ENCODE measurements around the gene SNRNP70.
"Not testable (repeated sequence)": the region's sequence is repeated elsewhere in the genome, so short reads cannot be mapped to it uniquely, and the experiment has no call there.

Gene SNRNP70

GRCh38 chr19:49121841-49122240 lies 36.6 kb downstream of the SNRNP70 start:
- FAIRE-seq, result not testable (repeated sequence)

GRCh38 chr19:49123285-49123684 lies 38.0 kb downstream of the SNRNP70 start:
- not testable (repeated sequence) for FAIRE-seq

GRCh38 chr19:49125025-49125731 lies 39.9 kb downstream of the SNRNP70 start:
- FAIRE-seq, result no peak

- no peak for FAIRE-seq
These were observed 41.3 kb downstream of the SNRNP70 start for GRCh38 chr19:49126575-49126974.

GRCh38 chr19:49127225-49127624 lies 42.0 kb downstream of the SNRNP70 start:
- not testable (repeated sequence) for FAIRE-seq

GRCh38 chr19:49127674-49128544 lies 42.7 kb downstream of the SNRNP70 start:
- FAIRE-seq, result no peak

- FAIRE-seq, result no peak
These were observed 43.4 kb downstream of the SNRNP70 start for GRCh38 chr19:49128545-49129237.

GRCh38 chr19:49129238-49129583 lies 44.0 kb downstream of the SNRNP70 start:
- no peak for FAIRE-seq

GRCh38 chr19:49130325-49130724 lies 45.1 kb downstream of the SNRNP70 start:
- FAIRE-seq, result no peak

- FAIRE-seq, result no peak
These were observed 47.8 kb downstream of the SNRNP70 start for GRCh38 chr19:49132974-49133609.

GRCh38 chr19:49133621-49134454 lies 48.6 kb downstream of the SNRNP70 start:
- FAIRE-seq, result no peak

GRCh38 chr19:49135686-49136085 lies 50.4 kb downstream of the SNRNP70 start:
- FAIRE-seq, result no peak

- FAIRE-seq, result no peak
These were observed 51.5 kb downstream of the SNRNP70 start for GRCh38 chr19:49136771-49137171.

GRCh38 chr19:49140951-49141350 lies 55.7 kb downstream of the SNRNP70 start:
- no peak for FAIRE-seq

- no peak for FAIRE-seq
These were observed 56.1 kb downstream of the SNRNP70 start for GRCh38 chr19:49141352-49141751.

- no peak for FAIRE-seq
These were observed 57.6 kb downstream of the SNRNP70 start for GRCh38 chr19:49142866-49143335.

- no peak for FAIRE-seq
These were observed 60.5 kb downstream of the SNRNP70 start for GRCh38 chr19:49145573-49146407.

- FAIRE-seq, result not testable (repeated sequence)
These were observed 61.1 kb downstream of the SNRNP70 start for GRCh38 chr19:49146408-49146770.

- FAIRE-seq, result no peak
These were observed 62.9 kb downstream of the SNRNP70 start for GRCh38 chr19:49148044-49148682.

Data from colon (tissue), 2 donors.